Astrocyte (in vitro differentiated cells and primary cell): Measurements from ENCODE around the gene C12orf43. TPM values are rescaled to one million over a fixed set of nuclear protein-coding genes. Genes with fewer than 3 reads are reported as not detected.

ENCODE experiments used
- DNase-seq: peaks from one replicate; pipeline ENCODE4 v3.0.0-alpha.2; 2010; ENCODE audit warnings: low read depth
- FAIRE-seq: peaks from 2 replicates; lab custom pipeline; 2011; peaks lifted over from hg19 to GRCh38; lab: Jason Lieb, UNC
- H2AFZ ChIP-seq: 2 replicates; pipeline ENCODE4 v1.6.0; 2012; ENCODE audit warnings: low read depth, low read length, inconsistent platforms
- H3K27ac ChIP-seq: 2 replicates; pipeline ENCODE4 v1.5.1; 2011; ENCODE audit warnings: low read depth, low read length, inconsistent platforms
- H3K27me3 ChIP-seq: 2 replicates; pipeline ENCODE4 v1.6.0; 2011; ENCODE audit warnings: low read length, inconsistent platforms; ENCODE audit not compliant: insufficient read depth
- H3K36me3 ChIP-seq: 2 replicates; pipeline ENCODE4 v1.5.1; 2011; ENCODE audit warnings: low read length, inconsistent platforms; ENCODE audit not compliant: insufficient read depth
- H3K4me1 ChIP-seq: 2 replicates; pipeline ENCODE4 v1.5.1; 2011; ENCODE audit warnings: low read length, inconsistent platforms; ENCODE audit not compliant: insufficient read depth
- H3K4me2 ChIP-seq: 2 replicates; pipeline ENCODE4 v1.6.0; 2012; ENCODE audit warnings: low read length, inconsistent platforms
- H3K4me3 ChIP-seq: 2 replicates; pipeline ENCODE4 v1.5.1; 2011; ENCODE audit warnings: low read depth, mild to moderate bottlenecking, low read length, inconsistent platforms; ENCODE audit not compliant: insufficient read depth
- H3K79me2 ChIP-seq: 2 replicates; pipeline ENCODE4 v1.6.0; 2012; ENCODE audit warnings: mild to moderate bottlenecking, low read length, inconsistent platforms; ENCODE audit not compliant: insufficient read depth
- H3K9ac ChIP-seq: 2 replicates; pipeline ENCODE4 v1.6.0; 2012; ENCODE audit warnings: mild to moderate bottlenecking, low read length, inconsistent platforms
- H3K9me3 ChIP-seq: 2 replicates; pipeline ENCODE4 v1.5.1; 2012; ENCODE audit warnings: low read depth, mild to moderate bottlenecking, low read length, inconsistent platforms; ENCODE audit not compliant: insufficient read depth
- H4K20me1 ChIP-seq: 2 replicates; pipeline ENCODE4 v1.6.0; 2012; ENCODE audit warnings: low read length, inconsistent platforms; ENCODE audit not compliant: insufficient read depth
- H3K27ac Mint-ChIP-seq: one replicate; pipeline ENCODE4 v1.8.0; 2021; ENCODE audit warnings: mild to moderate bottlenecking, mixed read lengths; ENCODE audit not compliant: unreplicated experiment
- H3K27me3 Mint-ChIP-seq: one replicate; pipeline ENCODE4 v1.8.0; 2021; ENCODE audit warnings: low read depth, mixed read lengths; ENCODE audit not compliant: unreplicated experiment
- H3K36me3 Mint-ChIP-seq: one replicate; pipeline ENCODE4 v1.8.0; 2021; ENCODE audit warnings: low read depth, mixed read lengths; ENCODE audit not compliant: unreplicated experiment
- H3K4me1 Mint-ChIP-seq: one replicate; pipeline ENCODE4 v1.8.0; 2021; ENCODE audit warnings: low read depth, mixed read lengths; ENCODE audit not compliant: unreplicated experiment
- H3K4me3 Mint-ChIP-seq: one replicate; pipeline ENCODE4 v1.8.0; 2021; ENCODE audit warnings: mild to moderate bottlenecking, moderate library complexity, mixed read lengths; ENCODE audit not compliant: unreplicated experiment
- H3K9me3 Mint-ChIP-seq: one replicate; pipeline ENCODE4 v1.8.0; 2021; ENCODE audit warnings: mild to moderate bottlenecking, mixed read lengths; ENCODE audit not compliant: unreplicated experiment
- CTCF ChIP-seq: IDR thresholded peaks from 2 replicates; pipeline ENCODE4 v1.5.1; 2011; ENCODE audit warnings: low read depth, mild to moderate bottlenecking, inconsistent platforms, low read length, moderate library complexity; ENCODE audit not compliant: insufficient read depth
- EZH2 ChIP-seq: IDR thresholded peaks from 2 replicates; pipeline ENCODE4 v1.6.1; 2012; ENCODE audit warnings: mild to moderate bottlenecking, low read length, inconsistent platforms; ENCODE audit not compliant: insufficient read depth
- total RNA-seq: library from RNA; stranded (reverse); gene quantifications from 2 replicates; pipeline ENCODE4 v1.2.1, GENCODE V29; 2021

The C12orf43 gene
- total RNA-seq, 1 donor from 2014 or later, result 16.2 TPM

- Mint-ChIP-seq H3K27ac (no peak overlapping the region), H3K9me3 (no peaks in the 10 kb centered on the region), H3K27me3 (no peaks in the 10 kb centered on the region), H3K4me1 (no peaks in the 10 kb centered on the region), H3K36me3 (peaks cover 14% of the 10 kb centered on the region), H3K4me3 (no peak overlapping the region)
- no peak for FAIRE-seq
- H3K36me3 ChIP-seq, result peaks cover 38% of the 10 kb centered on the region
- H3K79me2 ChIP-seq, result peaks cover 2% of the 10 kb centered on the region
- DNase-seq, result peak; percentile 22
- no peak overlapping the region for H2AFZ ChIP-seq
- H3K9ac ChIP-seq, result no peak overlapping the region
- H3K9me3 ChIP-seq, result no peaks in the 10 kb centered on the region
- H3K4me2 ChIP-seq, result no peak overlapping the region
- no peak overlapping the region for H3K4me3 ChIP-seq
- no peak overlapping the region for H3K27ac ChIP-seq
- no peaks in the 10 kb centered on the region for H3K4me1 ChIP-seq
- TF ChIP-seq EZH2, result no peak
- peak; percentile 53 for TF ChIP-seq CTCF
- H3K27me3 ChIP-seq, result no peaks in the 10 kb centered on the region
- H4K20me1 ChIP-seq, result peaks cover 10% of the 10 kb centered on the region
These were observed 6.5 kb downstream of the C12orf43 start for GRCh38 chr12:121009741-121010140.

GRCh38 chr12:121008347-121009098, 7.8 kb downstream of the C12orf43 start:
- Mint-ChIP-seq H3K4me1 (no peaks in the 10 kb centered on the region), H3K9me3 (no peaks in the 10 kb centered on the region), H3K4me3 (no peak overlapping the region), H3K27ac (no peak overlapping the region), H3K27me3 (no peaks in the 10 kb centered on the region), H3K36me3 (peaks cover 21% of the 10 kb centered on the region)
- Histone ChIP-seq H3K9me3 (no peaks in the 10 kb centered on the region), H3K4me2 (no peak overlapping the region), H3K9ac (no peak overlapping the region), H3K27ac (no peak overlapping the region), H3K4me3 (no peak overlapping the region), H3K79me2 (no peaks in the 10 kb centered on the region), H3K27me3 (no peaks in the 10 kb centered on the region), H3K4me1 (no peaks in the 10 kb centered on the region), H3K36me3 (peaks cover 38% of the 10 kb centered on the region), H4K20me1 (peaks cover 10% of the 10 kb centered on the region), H2AFZ (no peak overlapping the region)
- DNase-seq (no peak), FAIRE-seq (no peak)
- TF ChIP-seq CTCF (no peak), EZH2 (no peak)

- H3K9ac ChIP-seq, result no peak overlapping the region
- no peak overlapping the region for H3K4me3 ChIP-seq
- H3K27me3 ChIP-seq, result no peaks in the 10 kb centered on the region
- Mint-ChIP-seq H3K9me3 (no peaks in the 10 kb centered on the region), H3K27me3 (no peaks in the 10 kb centered on the region), H3K4me3 (no peak overlapping the region), H3K27ac (no peak overlapping the region), H3K4me1 (no peaks in the 10 kb centered on the region), H3K36me3 (peaks cover 24% of the 10 kb centered on the region)
- peaks cover 1% of the 10 kb centered on the region for H4K20me1 ChIP-seq
- H3K4me1 ChIP-seq, result no peaks in the 10 kb centered on the region
- TF ChIP-seq CTCF (peak; percentile 52), EZH2 (no peak)
- no peak for FAIRE-seq
- H3K36me3 ChIP-seq, result peaks cover 31% of the 10 kb centered on the region
- H3K4me2 ChIP-seq, result no peak overlapping the region
- no peak for DNase-seq
- H3K27ac ChIP-seq, result no peak overlapping the region
- no peak overlapping the region for H2AFZ ChIP-seq
- H3K79me2 ChIP-seq, result no peaks in the 10 kb centered on the region
- H3K9me3 ChIP-seq, result no peaks in the 10 kb centered on the region
These were observed 10.9 kb downstream of the C12orf43 start for GRCh38 chr12:121005346-121005815.
